Measurements from ENCODE around the gene TBC1D1. TPM values are rescaled to one million over a fixed set of nuclear protein-coding genes. Genes with fewer than 3 reads are reported as not detected.
A peak's percentile ranks its signal among the peaks of the same experiment; 100 is the strongest.

Gene TBC1D1
- total RNA-seq, 2 donors from 2014 or later = 58.0 to 68.7 TPM

DNA sequence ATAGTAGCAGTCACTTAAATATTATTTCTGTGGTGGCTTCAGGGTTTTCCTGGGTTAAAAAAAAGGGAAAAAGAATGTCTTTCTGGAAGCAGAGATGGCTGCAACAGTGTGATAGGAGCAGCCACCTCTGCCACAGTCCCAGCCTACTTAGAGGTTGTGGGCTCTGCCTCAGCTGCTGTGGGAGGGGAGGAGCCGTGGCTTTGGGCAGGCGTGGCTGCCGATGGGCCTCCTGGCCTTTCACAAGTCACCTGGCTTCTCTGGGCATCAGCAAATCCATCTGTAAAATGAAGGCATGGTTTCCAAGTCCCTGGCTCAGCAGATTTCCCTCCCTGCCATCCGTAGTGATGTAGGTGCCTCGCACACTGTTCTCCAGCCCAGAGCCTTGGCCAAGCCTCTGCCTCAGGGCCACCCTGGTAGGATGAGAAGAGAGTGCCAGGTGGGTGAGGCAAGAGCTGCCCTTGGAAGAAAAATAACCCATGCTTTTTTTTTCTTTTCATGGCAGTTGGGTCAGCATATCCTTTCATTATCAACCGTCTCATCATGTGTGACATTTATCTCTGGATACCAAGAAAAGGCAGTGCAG is 135.4 kb downstream of the TBC1D1 start:
- H3K27me3 Mint-ChIP-seq (ENCODE audit: low read depth) = no peaks in the 10 kb centered on the region
- no peak for ATAC-seq (replicated peaks in 1 of 2)
- H3K36me3 Mint-ChIP-seq (ENCODE audit: insufficient read depth in 2 of 2) = peaks cover 5 to 18% of the 10 kb centered on the region in 2 donors
- no peaks in the 10 kb centered on the region for H3K9me3 Mint-ChIP-seq
- H3K4me1 Mint-ChIP-seq (ENCODE audit: low read depth) = no peaks in the 10 kb centered on the region
- H3K27ac Mint-ChIP-seq = no peak overlapping the region
- DNase-seq = no peak
- no peak overlapping the region for H3K4me3 Mint-ChIP-seq

DNA sequence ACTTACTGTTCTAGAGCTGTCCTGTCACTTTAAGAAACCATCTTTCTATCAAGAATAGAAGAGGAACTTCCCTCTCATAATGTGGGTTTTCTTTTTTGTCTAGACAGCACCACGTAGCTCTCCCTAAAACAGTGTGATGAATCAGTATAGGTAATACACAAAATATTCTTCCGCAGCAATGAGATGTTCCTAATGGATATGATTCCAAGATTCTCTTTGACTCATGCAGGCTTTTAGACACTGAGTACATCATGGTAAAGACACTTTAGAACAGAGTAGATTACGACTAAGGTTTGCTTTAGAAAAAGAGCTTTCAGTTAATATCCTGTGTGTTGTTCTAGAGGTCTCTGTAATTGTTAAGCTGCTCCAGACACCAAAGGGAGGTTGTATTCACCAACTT is 139.1 kb downstream of the TBC1D1 start:
- no peak for DNase-seq
- peaks cover 2 to 8% of the 10 kb centered on the region in 2 donors for H3K36me3 Mint-ChIP-seq (ENCODE audit: insufficient read depth in 2 of 2)
- no peaks in the 10 kb centered on the region for H3K4me1 Mint-ChIP-seq (ENCODE audit: low read depth)
- no peak overlapping the region for H3K4me3 Mint-ChIP-seq
- ATAC-seq (replicated peaks in 1 of 2) = no peak
- no peaks in the 10 kb centered on the region for H3K9me3 Mint-ChIP-seq
- no peak overlapping the region for H3K27ac Mint-ChIP-seq
- no peaks in the 10 kb centered on the region for H3K27me3 Mint-ChIP-seq (ENCODE audit: low read depth)

DNA sequence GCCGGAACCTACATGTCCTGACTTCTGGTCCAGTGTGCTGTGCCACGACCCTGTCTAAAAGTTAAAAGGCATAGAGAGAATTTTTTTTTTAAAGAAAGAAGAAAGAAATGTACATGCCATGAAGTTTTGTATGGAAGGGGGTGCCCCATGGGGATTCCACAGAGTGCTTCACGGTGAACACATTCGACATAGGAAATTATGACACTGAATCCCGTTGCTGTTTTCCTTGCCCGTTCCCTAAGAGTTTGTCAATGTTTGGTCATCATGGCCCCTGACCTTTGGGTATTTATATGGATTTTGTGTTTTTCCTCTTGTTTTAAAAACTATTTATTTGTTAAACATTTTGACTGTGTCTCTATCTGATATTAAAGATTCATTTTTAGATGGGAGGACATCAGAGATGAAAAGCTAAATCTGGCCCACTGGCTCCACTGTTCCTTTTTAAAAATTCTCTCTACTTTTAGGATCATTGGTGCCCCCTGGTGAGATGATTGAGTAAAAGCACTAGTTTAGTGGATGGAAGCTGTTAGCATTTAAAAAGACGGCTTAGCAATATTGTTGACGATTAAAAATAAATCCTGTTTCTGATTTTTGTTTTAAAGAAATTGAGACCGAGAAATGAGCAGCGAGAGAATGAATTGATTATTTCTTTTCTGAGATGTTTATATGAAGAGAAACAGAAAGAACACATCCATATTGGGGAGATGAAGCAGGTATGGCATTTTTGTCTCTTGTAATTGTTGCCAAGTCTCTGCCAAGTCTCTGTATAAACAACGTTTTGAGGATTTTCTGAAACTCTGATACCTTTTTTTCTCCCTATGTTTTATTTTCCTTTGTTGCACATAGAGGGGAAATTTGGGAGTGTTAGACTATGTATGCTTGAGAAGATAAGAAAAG is 144.3 kb downstream of the TBC1D1 start:
- Mint-ChIP-seq H3K27ac (no peak overlapping the region), H3K27me3 (ENCODE audit: low read depth) (no peaks in the 10 kb centered on the region), H3K9me3 (no peaks in the 10 kb centered on the region), H3K36me3 (ENCODE audit: insufficient read depth in 2 of 2) (peaks cover 0 to 11% of the 10 kb centered on the region in 2 donors), H3K4me3 (no peak overlapping the region), H3K4me1 (ENCODE audit: low read depth) (no peaks in the 10 kb centered on the region)
- DNase-seq (peak; percentile 34 to 53), ATAC-seq (replicated peaks in 1 of 2) (no peak)

DNA sequence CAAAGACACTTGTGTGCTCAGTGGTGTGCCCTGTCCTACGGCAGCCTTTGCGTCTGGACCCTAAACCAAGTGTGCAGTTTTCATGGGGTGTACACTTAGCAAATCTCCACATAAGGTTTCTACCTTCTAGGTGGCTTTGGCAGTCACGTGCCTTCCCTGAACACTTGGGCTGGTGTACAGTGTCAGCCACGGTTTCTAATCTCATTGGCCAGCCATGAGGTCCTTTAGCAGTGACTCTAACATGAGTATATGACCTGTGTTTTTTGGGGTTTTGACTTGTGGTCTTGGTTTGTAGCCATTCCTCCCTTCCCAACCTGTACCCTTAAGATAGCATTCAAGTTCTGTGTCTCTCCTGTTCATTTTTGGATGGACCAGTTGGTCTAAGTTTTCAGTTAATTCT is 145.7 kb downstream of the TBC1D1 start:
- Mint-ChIP-seq H3K27me3 (ENCODE audit: low read depth) (no peaks in the 10 kb centered on the region), H3K4me3 (no peak overlapping the region), H3K9me3 (no peaks in the 10 kb centered on the region), H3K36me3 (ENCODE audit: insufficient read depth in 2 of 2) (peaks cover 0 to 14% of the 10 kb centered on the region in 2 donors), H3K4me1 (ENCODE audit: low read depth) (no peaks in the 10 kb centered on the region), H3K27ac (no peak overlapping the region)
- ATAC-seq (replicated peaks in 1 of 2) (no peak), DNase-seq (no peak)

DNA sequence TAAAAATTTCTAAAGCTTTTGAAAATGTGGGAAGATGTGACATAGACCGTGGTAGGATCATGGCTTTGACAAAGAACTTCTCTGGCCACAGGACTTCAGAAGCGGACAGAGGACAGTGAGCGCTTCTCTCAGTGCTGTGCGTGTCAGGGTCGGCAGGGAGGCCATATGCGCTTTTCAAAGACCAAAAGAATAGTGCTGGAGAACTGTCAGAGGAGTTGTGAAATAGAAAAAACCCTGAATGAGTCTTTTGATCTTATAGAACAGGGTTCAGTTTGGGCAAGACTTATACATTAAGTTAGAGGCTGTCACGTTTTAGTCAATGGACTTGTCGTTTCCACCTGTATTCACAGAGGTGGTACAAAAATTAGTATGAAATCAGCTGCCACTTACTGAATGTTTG is 146.7 kb downstream of the TBC1D1 start:
- ATAC-seq (replicated peaks in 1 of 2) (no peak), DNase-seq (no peak)
- Mint-ChIP-seq H3K4me3 (no peak overlapping the region), H3K9me3 (no peaks in the 10 kb centered on the region), H3K27ac (no peak overlapping the region), H3K27me3 (ENCODE audit: low read depth) (no peaks in the 10 kb centered on the region), H3K36me3 (ENCODE audit: insufficient read depth in 2 of 2) (peaks cover 0 to 14% of the 10 kb centered on the region in 2 donors), H3K4me1 (ENCODE audit: low read depth) (no peaks in the 10 kb centered on the region)

DNA sequence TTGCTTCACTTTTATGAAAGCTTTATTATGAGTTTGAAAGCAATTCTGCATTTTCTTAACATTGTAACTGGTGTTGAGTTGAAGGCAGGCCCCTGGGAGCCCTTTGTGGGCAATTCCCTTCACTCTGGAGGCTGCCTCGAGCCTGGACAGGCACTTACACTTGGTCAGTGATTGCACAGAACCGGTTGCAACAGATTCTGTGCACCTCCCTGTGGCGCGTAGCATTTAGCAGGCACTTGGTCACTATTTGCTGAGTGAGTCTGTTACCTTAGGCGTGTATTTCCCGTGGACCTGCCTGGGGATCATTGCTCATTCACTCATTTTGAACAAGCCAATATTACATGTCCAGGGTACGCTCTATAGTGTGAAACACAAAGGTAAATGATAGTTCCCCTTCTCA is 149.7 kb downstream of the TBC1D1 start:
- H3K27me3 Mint-ChIP-seq (ENCODE audit: low read depth) = no peaks in the 10 kb centered on the region
- H3K36me3 Mint-ChIP-seq (ENCODE audit: insufficient read depth in 2 of 2) = peaks cover 0 to 12% of the 10 kb centered on the region in 2 donors
- ATAC-seq (replicated peaks in 1 of 2) (no peak), DNase-seq (no peak)
- no peaks in the 10 kb centered on the region for H3K9me3 Mint-ChIP-seq
- no peak overlapping the region for H3K27ac Mint-ChIP-seq
- no peaks in the 10 kb centered on the region for H3K4me1 Mint-ChIP-seq (ENCODE audit: low read depth)
- no peak overlapping the region for H3K4me3 Mint-ChIP-seq

DNA sequence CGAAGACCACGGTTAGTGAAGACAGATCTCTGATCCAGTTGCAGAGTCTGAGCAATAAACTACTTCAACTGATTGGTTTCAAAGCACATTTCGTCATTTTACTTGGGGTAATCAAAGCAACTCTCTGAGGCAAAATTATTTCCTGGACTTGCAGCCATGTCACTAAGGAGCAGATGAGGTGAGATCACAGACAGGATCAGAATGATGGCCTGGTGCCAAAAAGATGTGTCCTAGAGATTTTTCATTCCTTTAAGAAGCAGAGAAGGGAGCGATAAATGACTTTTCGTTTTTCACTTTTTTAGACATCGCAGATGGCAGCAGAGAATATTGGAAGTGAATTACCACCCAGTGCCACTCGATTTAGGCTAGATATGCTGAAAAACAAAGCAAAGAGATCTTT is 153.2 kb downstream of the TBC1D1 start:
- H3K36me3 Mint-ChIP-seq (ENCODE audit: insufficient read depth in 2 of 2) = peaks cover 0 to 12% of the 10 kb centered on the region in 2 donors
- H3K4me1 Mint-ChIP-seq (ENCODE audit: low read depth) = no peaks in the 10 kb centered on the region
- no peak overlapping the region for H3K4me3 Mint-ChIP-seq
- H3K27ac Mint-ChIP-seq = no peak overlapping the region
- H3K9me3 Mint-ChIP-seq = no peaks in the 10 kb centered on the region
- H3K27me3 Mint-ChIP-seq (ENCODE audit: low read depth) = no peaks in the 10 kb centered on the region
- no peak for DNase-seq
- no peak for ATAC-seq (replicated peaks in 1 of 2)

DNA sequence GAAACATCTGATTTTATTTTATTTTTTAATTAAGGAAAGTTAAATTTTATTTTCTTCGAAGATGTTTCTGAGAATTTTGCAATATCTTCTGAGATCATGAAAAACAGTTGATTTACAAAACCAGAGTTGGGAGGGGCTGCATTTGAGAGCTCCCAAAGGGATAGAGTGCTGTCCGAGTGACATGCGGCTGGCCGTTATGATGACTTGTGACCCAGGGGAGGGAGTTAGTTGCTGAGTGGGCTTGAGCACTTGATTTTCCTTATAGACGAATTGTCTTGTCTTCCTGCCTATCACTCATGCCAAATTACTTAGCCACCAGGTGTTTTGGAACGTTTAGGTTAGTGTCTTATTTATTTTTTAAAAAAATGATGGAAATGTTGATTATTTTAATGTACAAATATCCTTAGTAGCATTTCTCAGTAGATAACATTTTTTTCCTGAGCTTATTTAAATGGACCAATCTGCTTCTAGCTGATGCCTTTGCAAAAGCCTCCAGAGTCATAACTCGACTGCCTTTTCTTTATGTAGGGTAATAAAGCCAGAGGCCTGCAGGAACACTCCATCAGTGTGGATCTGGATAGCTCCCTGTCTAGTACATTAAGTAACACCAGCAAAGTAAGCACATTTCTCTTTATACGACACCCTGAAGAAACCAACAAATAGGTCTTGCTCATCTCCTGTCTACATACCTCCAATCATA is 154.6 kb downstream of the TBC1D1 start:
- no peaks in the 10 kb centered on the region for H3K27me3 Mint-ChIP-seq (ENCODE audit: low read depth)
- no peak overlapping the region for H3K27ac Mint-ChIP-seq
- H3K4me3 Mint-ChIP-seq = no peak overlapping the region
- H3K9me3 Mint-ChIP-seq = no peaks in the 10 kb centered on the region
- no peak for ATAC-seq (replicated peaks in 1 of 2)
- DNase-seq = no peak
- peaks cover 1 to 12% of the 10 kb centered on the region in 2 donors for H3K36me3 Mint-ChIP-seq (ENCODE audit: insufficient read depth in 2 of 2)
- no peaks in the 10 kb centered on the region for H3K4me1 Mint-ChIP-seq (ENCODE audit: low read depth)

DNA sequence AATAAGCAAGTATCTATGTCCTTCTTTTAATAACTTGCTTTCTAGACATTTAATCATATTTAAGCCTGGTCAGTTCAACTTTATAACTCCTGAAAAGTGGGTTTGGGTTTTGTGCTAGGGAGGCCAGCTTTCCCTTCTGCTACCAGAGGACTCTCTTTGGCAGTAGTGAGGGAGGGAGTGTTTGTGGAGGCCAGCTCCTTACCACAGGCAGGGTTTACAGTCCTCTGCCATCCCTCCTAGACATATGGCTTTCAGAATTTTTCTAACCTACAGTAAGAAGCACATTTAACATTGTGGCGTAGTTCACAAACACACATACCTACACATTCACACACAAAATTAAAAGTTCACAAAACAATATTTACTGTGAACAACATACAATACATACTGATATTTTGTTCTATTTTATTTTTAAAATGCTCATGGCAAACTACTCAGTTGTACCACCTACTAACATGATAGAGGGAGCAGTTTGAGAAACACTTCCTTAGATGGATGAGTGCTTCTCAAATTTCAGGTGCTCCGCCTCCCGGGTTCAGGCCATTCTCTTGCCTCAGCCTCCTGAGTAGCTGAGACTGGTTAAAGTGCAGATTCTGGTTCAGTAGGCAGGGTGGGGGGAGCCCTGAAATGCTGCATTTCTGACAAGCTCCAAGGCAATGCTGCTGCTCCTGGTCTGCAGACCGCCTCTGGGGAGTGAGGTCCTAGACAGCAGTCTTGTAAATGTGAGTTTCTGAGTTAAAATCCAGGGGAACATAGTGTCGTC is 156.0 kb downstream of the TBC1D1 start:
- Mint-ChIP-seq H3K36me3 (ENCODE audit: insufficient read depth in 2 of 2) (peaks cover 1 to 9% of the 10 kb centered on the region in 2 donors), H3K9me3 (no peaks in the 10 kb centered on the region), H3K27me3 (ENCODE audit: low read depth) (no peaks in the 10 kb centered on the region), H3K4me3 (no peak overlapping the region), H3K27ac (no peak overlapping the region), H3K4me1 (ENCODE audit: low read depth) (no peaks in the 10 kb centered on the region)
- no peak for DNase-seq
- ATAC-seq (replicated peaks in 1 of 2) = no peak

DNA sequence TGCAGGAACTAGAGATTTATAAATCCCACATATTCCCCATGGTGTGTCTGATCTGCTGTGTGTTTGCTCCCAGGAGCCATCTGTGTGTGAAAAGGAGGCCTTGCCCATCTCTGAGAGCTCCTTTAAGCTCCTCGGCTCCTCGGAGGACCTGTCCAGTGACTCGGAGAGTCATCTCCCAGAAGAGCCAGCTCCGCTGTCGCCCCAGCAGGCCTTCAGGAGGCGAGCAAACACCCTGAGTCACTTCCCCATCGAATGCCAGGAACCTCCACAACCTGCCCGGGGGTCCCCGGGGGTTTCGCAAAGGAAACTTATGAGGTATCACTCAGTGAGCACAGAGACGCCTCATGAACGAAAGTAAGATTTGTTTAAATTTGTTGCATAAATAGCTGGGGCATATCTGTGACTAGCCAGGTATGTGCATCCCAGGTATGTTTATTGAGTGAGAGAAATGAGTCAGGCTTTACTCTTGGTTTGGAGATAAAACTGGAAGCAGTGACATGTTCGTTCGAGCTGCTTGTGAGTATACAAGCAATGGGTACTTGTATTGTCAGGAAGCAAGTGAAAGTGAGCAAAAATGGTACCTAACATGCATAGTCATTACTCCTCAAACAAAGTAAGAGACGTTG is 158.8 kb downstream of the TBC1D1 start:
- Mint-ChIP-seq H3K27me3 (ENCODE audit: low read depth) (no peaks in the 10 kb centered on the region), H3K4me3 (no peak overlapping the region), H3K36me3 (ENCODE audit: insufficient read depth in 2 of 2) (peaks cover 4 to 15% of the 10 kb centered on the region in 2 donors), H3K27ac (peak overlapping the region; percentile 56), H3K4me1 (ENCODE audit: low read depth) (no peaks in the 10 kb centered on the region), H3K9me3 (no peaks in the 10 kb centered on the region)
- ATAC-seq (replicated peaks in 1 of 2) (no peak), DNase-seq (no peak)

DNA sequence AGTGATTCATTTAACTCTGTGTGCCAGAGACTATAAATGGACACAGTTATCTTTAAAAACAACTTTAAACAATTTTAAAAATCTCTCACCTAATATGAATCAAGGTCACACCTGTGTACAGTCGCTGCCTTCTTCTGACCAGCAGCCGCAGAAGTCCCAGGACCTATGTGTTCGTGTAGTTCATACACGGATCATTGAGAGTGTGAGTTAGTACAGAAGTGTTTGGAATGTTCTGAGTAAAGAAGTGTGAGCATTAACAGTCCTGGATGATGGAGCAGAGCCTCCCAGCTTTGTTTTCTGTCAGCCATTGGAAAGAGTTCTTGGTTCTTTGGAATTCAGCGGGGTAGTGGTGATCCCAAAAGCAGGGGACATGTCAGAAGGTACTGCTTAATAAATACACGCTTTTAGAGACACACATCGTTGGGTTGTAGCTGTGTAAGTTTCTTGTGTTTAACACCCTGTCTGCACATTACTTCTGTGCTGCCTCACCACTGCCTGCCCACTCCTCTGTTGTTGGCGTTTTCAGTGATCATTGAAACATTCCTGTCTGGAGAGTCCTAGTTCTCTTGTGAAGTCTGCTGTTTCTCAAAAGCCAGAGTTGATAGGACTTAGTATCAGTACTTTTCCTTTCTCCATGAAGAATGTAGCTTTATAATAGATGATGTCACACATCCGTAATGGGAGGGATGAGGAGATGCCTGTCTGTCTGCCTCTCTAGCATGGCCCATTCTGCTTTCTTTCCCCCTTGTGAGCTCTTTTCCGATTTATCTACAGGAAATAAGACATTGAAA is 159.9 kb downstream of the TBC1D1 start:
- Mint-ChIP-seq H3K36me3 (ENCODE audit: insufficient read depth in 2 of 2) (peaks cover 4 to 14% of the 10 kb centered on the region in 2 donors), H3K9me3 (no peaks in the 10 kb centered on the region), H3K27ac (no peak overlapping the region), H3K4me1 (ENCODE audit: low read depth) (no peaks in the 10 kb centered on the region), H3K27me3 (ENCODE audit: low read depth) (no peaks in the 10 kb centered on the region), H3K4me3 (no peak overlapping the region)
- no peak for ATAC-seq (replicated peaks in 1 of 2)
- no peak for DNase-seq

DNA sequence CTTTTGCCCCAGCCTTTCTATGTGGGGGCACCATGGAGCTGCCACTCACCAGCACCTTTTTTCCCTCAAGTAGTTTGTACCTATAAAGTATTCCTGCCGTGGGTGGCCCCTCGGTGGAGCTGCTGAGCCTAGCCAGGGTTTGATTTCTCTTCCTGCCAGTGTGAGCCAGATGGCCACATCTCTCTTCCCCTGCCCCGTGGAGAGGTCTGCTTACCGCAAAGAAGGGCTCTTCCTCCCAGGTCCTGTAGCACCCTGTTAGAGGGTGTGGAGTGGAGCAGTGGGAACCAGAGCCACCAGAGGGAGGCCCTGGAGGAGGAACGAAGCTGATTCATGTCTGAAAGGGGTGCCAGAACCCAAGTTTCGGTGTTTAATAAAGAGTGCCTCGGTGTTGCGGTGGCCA is 164.7 kb downstream of the TBC1D1 start:
- no peak for ATAC-seq (replicated peaks in 1 of 2)
- DNase-seq = no peak
- H3K27me3 Mint-ChIP-seq (ENCODE audit: low read depth) = no peaks in the 10 kb centered on the region
- H3K4me1 Mint-ChIP-seq (ENCODE audit: low read depth) = no peaks in the 10 kb centered on the region
- H3K36me3 Mint-ChIP-seq (ENCODE audit: insufficient read depth in 2 of 2) = peaks cover 2 to 11% of the 10 kb centered on the region in 2 donors
- H3K4me3 Mint-ChIP-seq = no peak overlapping the region
- no peaks in the 10 kb centered on the region for H3K9me3 Mint-ChIP-seq
- H3K27ac Mint-ChIP-seq = no peak overlapping the region
